Measurements from ENCODE around the gene ZNF319.

GRCh38 chr16:57991551-57992059 lies 8.9 kb downstream of the ZNF319 start:
- TF ChIP-seq CTCF (conservative IDR thresholded peaks at IDR 0.05) (no peak), ZFX (IDR thresholded peaks at IDR 0.05) (no peak)
